ENCODE results near the gene ITGB5.

DNA sequence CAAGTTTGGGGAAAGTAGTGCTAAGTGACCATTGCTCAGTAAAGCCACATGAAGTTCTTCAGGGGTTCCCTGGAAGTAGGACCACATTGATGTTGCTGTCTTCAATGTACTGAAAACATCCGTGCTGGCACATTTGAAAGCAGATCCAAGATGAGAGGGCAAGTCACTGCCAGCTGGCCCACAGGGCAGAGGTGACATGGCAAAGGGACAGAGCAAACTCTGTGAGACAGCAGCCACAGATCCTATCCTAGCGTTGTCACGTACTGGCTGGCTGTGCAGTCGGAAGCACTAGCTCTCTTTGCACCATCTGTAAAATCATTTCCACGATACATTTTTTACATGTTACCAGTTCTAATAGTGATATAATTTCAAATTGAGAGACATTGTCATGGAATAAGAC lies 33.6 kb upstream of the ITGB5 start:
- TF ChIP-seq CTCF (conservative IDR thresholded peaks at IDR 0.05; ENCODE audit: low read length) = no peak
- no peak for TF ChIP-seq EZH2phosphoT487 (IDR thresholded peaks at IDR 0.05; ENCODE audit: borderline replicate concordance, low read depth, low read length)
